SIG-M5 (cell line): ENCODE results near the gene ENDOG.

Experiments used
- DNase-seq: peaks from one replicate; lab custom pipeline; 2025; lab: John Stamatoyannopoulos, UW

Gene ENDOG

GRCh38 chr9:128800061-128800460 lies 18.2 kb upstream of the ENDOG start:
- DNase-seq, result no peak

GRCh38 chr9:128802482-128802881 lies 15.8 kb upstream of the ENDOG start:
- no peak for DNase-seq

- DNase-seq, result no peak
These were observed 12.6 kb upstream of the ENDOG start for GRCh38 chr9:128805661-128806060.

- DNase-seq, result no peak
These were observed 10.5 kb upstream of the ENDOG start for GRCh38 chr9:128807827-128808226.

- DNase-seq, result no peak
These were observed 9.8 kb upstream of the ENDOG start for GRCh38 chr9:128808543-128808942.

DNA sequence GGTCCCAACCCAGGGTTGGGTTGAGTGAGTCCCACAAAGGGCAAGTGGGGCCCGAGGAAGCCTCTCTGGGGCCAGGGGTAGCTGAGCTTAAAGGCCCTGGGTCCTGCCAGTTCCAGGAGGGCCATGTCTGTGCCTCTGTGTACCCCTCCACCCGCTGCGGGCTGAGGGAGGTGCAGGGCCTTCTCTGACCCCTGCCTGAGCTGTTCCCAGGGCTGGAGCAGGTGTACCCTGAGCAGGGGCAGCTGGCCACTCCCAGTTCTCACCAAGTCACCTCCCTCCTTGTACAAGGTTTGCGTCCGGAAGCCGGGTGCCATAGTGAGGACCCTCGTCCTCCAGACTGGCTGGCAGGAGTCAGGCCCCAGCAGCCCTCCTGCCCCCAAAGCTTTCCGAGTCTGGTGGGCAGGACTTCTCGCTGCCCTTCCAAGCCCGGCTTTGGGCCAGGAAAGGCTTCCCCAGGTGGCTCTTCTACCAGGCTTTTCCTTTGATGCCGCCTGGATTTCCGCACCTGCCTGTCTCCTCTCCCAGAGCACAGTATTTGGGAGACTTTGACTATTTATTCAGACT lies 9.2 kb upstream of the ENDOG start:
- no peak for DNase-seq

DNA sequence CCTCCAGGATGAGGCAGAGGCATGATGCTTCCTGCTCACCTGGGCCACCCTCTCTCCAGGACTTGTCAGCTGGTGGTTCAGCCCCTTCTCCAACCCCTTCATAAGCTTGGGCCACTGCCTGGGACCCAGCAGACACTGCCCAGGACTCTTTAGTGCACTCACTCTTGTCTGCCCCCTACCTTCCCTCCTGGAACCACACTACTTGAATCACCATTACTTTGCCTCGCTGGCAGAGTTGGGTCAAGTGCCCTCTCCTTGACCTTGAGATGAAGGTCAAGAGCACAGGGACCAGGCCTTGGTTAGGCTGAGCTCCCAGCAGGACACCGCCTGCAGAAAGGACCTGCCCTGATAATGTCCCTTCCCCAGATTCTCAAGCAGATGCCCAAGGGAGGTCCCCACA lies 8.5 kb upstream of the ENDOG start:
- no peak for DNase-seq

GRCh38 chr9:128810873-128811272 lies 7.4 kb upstream of the ENDOG start:
- no peak for DNase-seq

DNA sequence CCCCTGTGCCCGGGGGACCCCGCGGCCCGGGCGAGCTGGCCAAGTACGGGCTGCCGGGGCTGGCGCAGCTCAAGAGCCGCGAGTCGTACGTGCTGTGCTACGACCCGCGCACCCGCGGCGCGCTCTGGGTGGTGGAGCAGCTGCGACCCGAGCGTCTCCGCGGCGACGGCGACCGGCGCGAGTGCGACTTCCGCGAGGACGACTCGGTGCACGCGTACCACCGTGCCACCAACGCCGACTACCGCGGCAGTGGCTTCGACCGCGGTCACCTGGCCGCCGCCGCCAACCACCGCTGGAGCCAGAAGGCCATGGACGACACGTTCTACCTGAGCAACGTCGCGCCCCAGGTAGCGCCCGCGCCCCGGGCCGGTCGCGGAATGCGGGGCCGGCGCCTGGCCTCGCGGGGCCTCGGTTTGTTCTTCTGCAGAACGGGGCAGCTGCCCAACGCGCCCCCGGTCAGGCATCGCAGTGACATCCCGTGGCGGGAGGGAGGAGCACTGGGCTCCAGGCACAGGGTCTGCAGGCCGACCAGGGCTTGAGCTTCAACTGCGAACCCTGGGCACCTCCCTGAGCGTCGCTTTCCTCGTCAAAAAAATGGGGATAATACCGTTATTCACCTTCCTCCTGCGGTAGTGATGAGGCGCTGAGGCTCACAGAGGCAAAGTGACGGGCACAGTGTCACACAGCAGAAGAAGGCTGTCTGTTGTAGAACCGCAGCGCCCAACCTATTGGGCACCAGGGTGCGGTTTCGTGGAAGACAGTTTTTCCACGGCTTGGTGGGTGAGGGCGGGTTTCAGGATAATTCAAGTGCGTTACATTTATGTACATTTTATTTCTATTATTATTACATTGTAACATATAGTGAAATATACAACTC lies 777 bp downstream of the ENDOG start:
- no peak for DNase-seq

- DNase-seq, result no peak
These were observed 1.7 kb downstream of the ENDOG start for GRCh38 chr9:128819716-128820664.

GRCh38 chr9:128820665-128821583 lies 2.6 kb downstream of the ENDOG start:
- DNase-seq, result no peak

- DNase-seq, result no peak
These were observed 3.5 kb downstream of the ENDOG start for GRCh38 chr9:128821584-128822406.

DNA sequence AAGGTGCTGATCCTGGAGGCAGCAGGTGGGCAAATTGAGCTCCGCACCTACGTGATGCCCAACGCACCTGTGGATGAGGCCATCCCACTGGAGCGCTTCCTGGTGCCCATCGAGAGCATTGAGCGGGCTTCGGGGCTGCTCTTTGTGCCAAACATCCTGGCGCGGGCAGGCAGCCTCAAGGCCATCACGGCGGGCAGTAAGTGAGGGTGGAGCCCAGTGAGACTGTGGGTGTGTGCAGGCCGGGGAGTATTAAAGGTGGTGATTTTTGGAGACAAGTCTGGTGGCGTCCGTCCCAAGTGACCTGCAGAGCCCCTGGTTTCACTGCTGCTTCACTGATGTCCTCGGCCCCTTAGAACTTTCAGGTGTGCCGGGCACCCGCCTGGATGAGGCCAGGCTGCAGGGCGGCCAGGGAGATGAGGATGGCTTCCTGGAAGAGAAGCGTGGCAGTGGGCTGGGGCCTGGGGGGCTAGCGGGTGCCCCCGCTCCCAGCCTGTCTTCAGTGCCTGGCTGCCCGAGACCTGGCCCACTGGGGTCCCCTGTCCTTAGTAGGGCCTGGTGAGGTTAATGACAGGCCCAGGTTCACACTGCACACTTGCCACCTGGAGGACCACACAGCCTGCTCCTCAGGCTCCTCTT lies 4.2 kb downstream of the ENDOG start:
- no peak for DNase-seq

- no peak for DNase-seq
These were observed 5.1 kb downstream of the ENDOG start for GRCh38 chr9:128823362-128823902.

DNA sequence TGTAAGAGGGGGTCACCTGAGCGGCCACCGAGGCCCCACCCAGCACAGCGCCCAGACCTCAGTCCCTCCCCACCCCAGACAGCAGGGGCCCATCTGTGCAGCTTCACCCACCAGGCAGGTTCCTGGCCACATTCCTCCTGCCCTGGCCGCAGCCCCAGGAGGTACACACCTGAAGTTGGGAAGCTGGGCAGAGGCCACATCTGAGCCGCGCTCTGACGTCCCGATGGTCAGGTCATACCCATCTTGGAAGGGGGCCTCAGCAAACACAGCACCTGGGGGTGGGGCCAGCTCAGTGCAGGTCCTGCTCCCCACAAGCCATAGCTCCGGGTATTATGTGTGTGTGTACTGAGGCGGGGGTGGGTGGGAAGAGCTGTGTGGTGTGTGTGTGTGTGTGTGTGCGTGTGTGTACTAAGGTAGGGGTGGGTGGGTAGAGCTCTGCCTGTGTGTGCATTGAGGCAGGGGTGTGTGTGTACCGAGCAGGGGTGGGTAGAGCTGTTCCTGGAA lies 5.7 kb downstream of the ENDOG start:
- DNase-seq, result no peak

- no peak for DNase-seq
These were observed 6.6 kb downstream of the ENDOG start for GRCh38 chr9:128824911-128825310.

GRCh38 chr9:128825923-128826700 lies 7.8 kb downstream of the ENDOG start:
- no peak for DNase-seq

DNA sequence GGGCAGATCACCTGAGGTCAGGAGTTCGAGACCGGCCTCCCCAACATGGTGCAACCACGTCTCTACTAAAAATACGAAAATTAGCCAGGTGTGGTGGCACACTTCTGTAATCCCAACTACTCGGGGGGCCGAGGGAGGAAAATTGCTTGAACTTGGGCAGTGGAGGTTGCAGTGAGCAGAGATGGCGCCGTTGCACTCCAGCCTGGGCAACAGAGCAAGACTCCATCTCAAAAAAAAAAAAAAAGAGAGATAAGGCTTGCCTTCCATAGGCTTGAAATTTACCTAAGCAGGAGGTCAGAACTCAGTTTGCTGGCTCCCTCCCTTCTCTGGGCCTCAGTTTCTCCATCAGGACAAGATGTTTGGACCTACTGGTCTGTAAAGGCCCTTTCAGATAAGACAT lies 10.0 kb downstream of the ENDOG start:
- DNase-seq, result no peak
